ENCODE data around the gene ENHO. TPM values are rescaled to one million over a fixed set of nuclear protein-coding genes. Genes with fewer than 3 reads are reported as not detected.

The ENHO gene
- total RNA-seq, 2 experiments from 2014 or later = 0.45 TPM; not detected in 1

GRCh38 chr9:34493972-34494535 lies 28.7 kb downstream of the ENHO start:
- Mint-ChIP-seq H3K36me3 (ENCODE audit: low read depth) (no peaks in the 10 kb centered on the region), H3K4me1 (ENCODE audit: low read depth) (no peaks in the 10 kb centered on the region), H3K27ac (no peak overlapping the region), H3K9me3 (no peaks in the 10 kb centered on the region), H3K27me3 (peaks cover 29% of the 10 kb centered on the region), H3K4me3 (no peak overlapping the region)
- no peaks in the 10 kb centered on the region for H3K4me1 ChIP-seq (ENCODE audit: insufficient read depth, low read length)
- ATAC-seq (ENCODE audit: poor library complexity) (no peak), DNase-seq (peak in 8 of 14 experiments; percentile 5 to 47 (median 20))
- H3K36me3 ChIP-seq (ENCODE audit: insufficient read depth, low read length) = no peaks in the 10 kb centered on the region
- POLR2A ChIA-PET = no interaction called here
- no peak overlapping the region for H3K4me3 ChIP-seq (ENCODE audit: low read length)
- no peaks in the 10 kb centered on the region for H3K9me3 ChIP-seq (ENCODE audit: control insufficient read depth in 1 of 2, insufficient read depth in 1 of 2, low read length in 2 of 2)
- no peak overlapping the region for H3K27ac ChIP-seq (ENCODE audit: low read depth in 1 of 2, low read length in 2 of 2)
- CTCF ChIA-PET = no interaction called here
- peaks cover 11 to 12% of the 10 kb centered on the region in 2 experiments for H3K27me3 ChIP-seq (ENCODE audit: control insufficient read depth in 1 of 2, insufficient read depth in 2 of 2, low read length in 2 of 2)
- TF ChIP-seq CTCF (IDR thresholded peaks at IDR 0.05) = no peak
- intact Hi-C loops (cut with DNase I, micrococcal nuclease) = no loop called here

DNA sequence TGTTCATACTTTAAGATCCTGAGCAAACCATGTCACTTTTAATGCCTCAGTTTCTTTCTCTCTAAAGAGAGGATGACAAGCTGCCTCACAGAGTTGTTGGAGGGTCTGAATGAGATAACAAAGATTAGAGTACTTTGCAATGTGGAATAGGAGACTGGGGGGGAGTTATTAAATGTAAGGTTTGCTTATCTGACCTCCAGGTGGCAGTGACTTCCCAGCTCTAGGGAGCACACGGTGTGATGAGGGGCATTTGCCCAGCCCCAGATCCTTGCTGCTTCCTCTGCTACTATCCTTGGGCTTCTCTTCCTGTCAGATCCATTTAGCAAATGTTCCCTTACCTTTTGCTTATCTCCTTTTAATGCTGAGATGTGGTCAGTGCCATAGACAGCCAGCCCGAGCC lies 30.7 kb downstream of the ENHO start:
- no peak overlapping the region for H3K4me3 Mint-ChIP-seq
- DNase-seq (no peak), ATAC-seq (ENCODE audit: poor library complexity) (no peak)
- no peak for TF ChIP-seq CTCF (IDR thresholded peaks at IDR 0.05)
- Histone ChIP-seq H3K27ac (ENCODE audit: low read depth in 1 of 2, low read length in 2 of 2) (no peak overlapping the region), H3K36me3 (ENCODE audit: insufficient read depth, low read length) (no peaks in the 10 kb centered on the region), H3K4me1 (ENCODE audit: insufficient read depth, low read length) (no peaks in the 10 kb centered on the region), H3K27me3 (ENCODE audit: control insufficient read depth in 1 of 2, insufficient read depth in 2 of 2, low read length in 2 of 2) (peaks cover 11 to 12% of the 10 kb centered on the region in 2 experiments), H3K4me3 (ENCODE audit: low read length) (no peak overlapping the region), H3K9me3 (ENCODE audit: control insufficient read depth in 1 of 2, insufficient read depth in 1 of 2, low read length in 2 of 2) (no peaks in the 10 kb centered on the region)
- no peak overlapping the region for H3K27ac Mint-ChIP-seq
- POLR2A ChIA-PET = no interaction called here
- intact Hi-C loops (cut with DNase I, micrococcal nuclease) = no loop called here
- H3K27me3 Mint-ChIP-seq = peaks cover 39% of the 10 kb centered on the region
- H3K4me1 Mint-ChIP-seq (ENCODE audit: low read depth) = no peaks in the 10 kb centered on the region
- H3K36me3 Mint-ChIP-seq (ENCODE audit: low read depth) = no peaks in the 10 kb centered on the region
- CTCF ChIA-PET = no interaction called here
- no peaks in the 10 kb centered on the region for H3K9me3 Mint-ChIP-seq

DNA sequence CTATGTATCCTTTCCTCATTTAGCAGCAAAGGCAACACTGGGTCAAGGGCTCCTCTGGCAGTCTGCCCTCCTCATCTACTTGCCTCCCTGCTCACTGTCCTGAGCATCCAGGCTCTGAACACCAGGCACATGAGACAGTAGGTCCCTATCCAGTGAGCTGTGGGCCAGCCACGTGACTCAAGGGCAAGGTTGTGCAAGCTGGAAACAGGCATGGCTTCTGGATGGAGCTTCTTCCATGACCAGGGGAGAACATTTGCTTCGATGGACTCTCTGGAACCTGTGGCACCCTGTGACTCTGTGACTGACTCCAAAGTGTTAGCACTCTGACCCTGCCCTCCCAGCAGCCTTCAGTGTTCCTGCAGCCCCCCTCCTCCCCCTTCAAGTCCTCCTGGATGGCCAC lies 31.2 kb downstream of the ENHO start:
- intact Hi-C loops (cut with DNase I, micrococcal nuclease) = no loop called here

More for the DNA sequence above, 31.2 kb downstream of the ENHO start:
- Histone ChIP-seq H3K27me3 (ENCODE audit: control insufficient read depth in 1 of 2, insufficient read depth in 2 of 2, low read length in 2 of 2) (peaks cover 11 to 12% of the 10 kb centered on the region in 2 experiments), H3K36me3 (ENCODE audit: insufficient read depth, low read length) (no peaks in the 10 kb centered on the region), H3K4me1 (ENCODE audit: insufficient read depth, low read length) (no peaks in the 10 kb centered on the region), H3K27ac (ENCODE audit: low read depth in 1 of 2, low read length in 2 of 2) (no peak overlapping the region), H3K4me3 (ENCODE audit: low read length) (no peak overlapping the region), H3K9me3 (ENCODE audit: control insufficient read depth in 1 of 2, insufficient read depth in 1 of 2, low read length in 2 of 2) (no peaks in the 10 kb centered on the region)
- H3K36me3 Mint-ChIP-seq (ENCODE audit: low read depth) = no peaks in the 10 kb centered on the region
- CTCF ChIA-PET = no interaction called here
- no peaks in the 10 kb centered on the region for H3K4me1 Mint-ChIP-seq (ENCODE audit: low read depth)
- H3K27me3 Mint-ChIP-seq = peaks cover 39% of the 10 kb centered on the region
- ATAC-seq (ENCODE audit: poor library complexity) (no peak), DNase-seq (no peak)
- TF ChIP-seq CTCF (IDR thresholded peaks at IDR 0.05) = no peak
- H3K9me3 Mint-ChIP-seq = no peaks in the 10 kb centered on the region
- H3K27ac Mint-ChIP-seq = no peak overlapping the region
- no peak overlapping the region for H3K4me3 Mint-ChIP-seq
- POLR2A ChIA-PET = no interaction called here

Data from CD4-positive, alpha-beta T cell (primary cell).